Measurements from ENCODE around the gene HOXA6.
A peak's percentile ranks its signal among the peaks of the same experiment; 100 is the strongest.

HOXA6 gene

GRCh38 chr7:27185013-27185853 is 37.7 kb upstream of the HOXA6 start, which contains the start of gene HOXA11:
TSS of gene HOXA11 (minus strand) at chr7:27185232. CDS start at chr7:27185144, 88 bp downstream.
- H3K36me3 Mint-ChIP-seq (ENCODE audit: low read depth) = peaks cover 4% of the 10 kb centered on the region
- peak; percentile 40 for DNase-seq
- peak within 1 kb of the TSS; percentile 82 for H3K4me3 Mint-ChIP-seq
- peaks cover 75% of the 10 kb centered on the region for H3K4me1 Mint-ChIP-seq
- H3K9me3 Mint-ChIP-seq = no peaks in the 10 kb centered on the region
- peaks cover 84% of the 10 kb centered on the region for H3K27me3 Mint-ChIP-seq (ENCODE audit: low read depth, poor library complexity)
- no peak for TF ChIP-seq CTCF (IDR thresholded peaks at IDR 0.05)
- H3K27ac Mint-ChIP-seq = peak within 1 kb of the TSS; percentile 83

GRCh38 chr7:27184337-27185012 is 36.9 kb upstream of the HOXA6 start:
- H3K27me3 Mint-ChIP-seq (ENCODE audit: low read depth, poor library complexity) = peaks cover 83% of the 10 kb centered on the region
- peak overlapping the region; percentile 83 for H3K27ac Mint-ChIP-seq
- H3K4me3 Mint-ChIP-seq = peak overlapping the region; percentile 82
- no peaks in the 10 kb centered on the region for H3K9me3 Mint-ChIP-seq
- peak; percentile 71 for DNase-seq
- H3K4me1 Mint-ChIP-seq = peaks cover 75% of the 10 kb centered on the region
- H3K36me3 Mint-ChIP-seq (ENCODE audit: low read depth) = peaks cover 4% of the 10 kb centered on the region
- no peak for TF ChIP-seq CTCF (IDR thresholded peaks at IDR 0.05)

- Mint-ChIP-seq H3K27me3 (ENCODE audit: low read depth, poor library complexity) (peaks cover 83% of the 10 kb centered on the region), H3K27ac (peak overlapping the region; percentile 61), H3K9me3 (no peaks in the 10 kb centered on the region)
These were observed 36.2 kb upstream of the HOXA6 start for GRCh38 chr7:27183682-27184336.

GRCh38 chr7:27182861-27183681 is 35.5 kb upstream of the HOXA6 start:
- peaks cover 75% of the 10 kb centered on the region for H3K4me1 Mint-ChIP-seq
- peaks cover 4% of the 10 kb centered on the region for H3K36me3 Mint-ChIP-seq (ENCODE audit: low read depth)
- H3K27ac Mint-ChIP-seq = no peak overlapping the region
- H3K27me3 Mint-ChIP-seq (ENCODE audit: low read depth, poor library complexity) = peaks cover 83% of the 10 kb centered on the region
- no peak for TF ChIP-seq CTCF (IDR thresholded peaks at IDR 0.05)
- DNase-seq = peak; percentile 47
- peak overlapping the region; percentile 82 for H3K4me3 Mint-ChIP-seq
- no peaks in the 10 kb centered on the region for H3K9me3 Mint-ChIP-seq

More at GRCh38 chr7:27183682-27184336, 36.2 kb upstream of the HOXA6 start:
- H3K4me1 Mint-ChIP-seq = peaks cover 75% of the 10 kb centered on the region
- peak; percentile 20 for DNase-seq
- H3K4me3 Mint-ChIP-seq = peak overlapping the region; percentile 82
- TF ChIP-seq CTCF (IDR thresholded peaks at IDR 0.05) = no peak
- H3K36me3 Mint-ChIP-seq (ENCODE audit: low read depth) = peaks cover 4% of the 10 kb centered on the region

- Mint-ChIP-seq H3K27ac (no peak overlapping the region), H3K4me1 (peaks cover 75% of the 10 kb centered on the region), H3K4me3 (peak overlapping the region; percentile 97), H3K27me3 (ENCODE audit: low read depth, poor library complexity) (peaks cover 81% of the 10 kb centered on the region), H3K36me3 (ENCODE audit: low read depth) (peaks cover 4% of the 10 kb centered on the region), H3K9me3 (no peaks in the 10 kb centered on the region)
- TF ChIP-seq CTCF (IDR thresholded peaks at IDR 0.05) = no peak
- DNase-seq = peak; percentile 14
These were observed 34.8 kb upstream of the HOXA6 start for GRCh38 chr7:27182285-27182841.

Measured in nephron progenitor cell (in vitro differentiated cells).